GM06990 (cell line): ENCODE results near the gene CAMK2G.

Experiments used
- DNase-seq: peaks from one replicate; pipeline ENCODE4 v3.0.0-alpha.2; 2011; ENCODE audit not compliant: insufficient read length; ENCODE audit errors: extremely low read depth
- H3K27me3 ChIP-seq: replicated peaks from 2 replicates; pipeline ENCODE4 v1.6.0; 2011; ENCODE audit warnings: low read length; ENCODE audit not compliant: control insufficient read depth, insufficient read depth
- H3K36me3 ChIP-seq: 2 replicates; pipeline ENCODE4 v1.5.1; 2011; ENCODE audit warnings: low read length; ENCODE audit not compliant: control insufficient read depth, insufficient read depth
- H3K4me3 ChIP-seq: replicated peaks from 2 replicates; pipeline ENCODE4 v1.5.1; 2011; ENCODE audit warnings: low read depth, mild to moderate bottlenecking, control low read depth, low read length
- CTCF ChIP-seq: IDR thresholded peaks from 2 replicates; pipeline ENCODE4 v1.5.1; 2011; ENCODE audit warnings: low read length, control low read depth, mild to moderate bottlenecking, inconsistent platforms; ENCODE audit not compliant: insufficient read depth, poor library complexity, severe bottlenecking

The CAMK2G gene

DNA sequence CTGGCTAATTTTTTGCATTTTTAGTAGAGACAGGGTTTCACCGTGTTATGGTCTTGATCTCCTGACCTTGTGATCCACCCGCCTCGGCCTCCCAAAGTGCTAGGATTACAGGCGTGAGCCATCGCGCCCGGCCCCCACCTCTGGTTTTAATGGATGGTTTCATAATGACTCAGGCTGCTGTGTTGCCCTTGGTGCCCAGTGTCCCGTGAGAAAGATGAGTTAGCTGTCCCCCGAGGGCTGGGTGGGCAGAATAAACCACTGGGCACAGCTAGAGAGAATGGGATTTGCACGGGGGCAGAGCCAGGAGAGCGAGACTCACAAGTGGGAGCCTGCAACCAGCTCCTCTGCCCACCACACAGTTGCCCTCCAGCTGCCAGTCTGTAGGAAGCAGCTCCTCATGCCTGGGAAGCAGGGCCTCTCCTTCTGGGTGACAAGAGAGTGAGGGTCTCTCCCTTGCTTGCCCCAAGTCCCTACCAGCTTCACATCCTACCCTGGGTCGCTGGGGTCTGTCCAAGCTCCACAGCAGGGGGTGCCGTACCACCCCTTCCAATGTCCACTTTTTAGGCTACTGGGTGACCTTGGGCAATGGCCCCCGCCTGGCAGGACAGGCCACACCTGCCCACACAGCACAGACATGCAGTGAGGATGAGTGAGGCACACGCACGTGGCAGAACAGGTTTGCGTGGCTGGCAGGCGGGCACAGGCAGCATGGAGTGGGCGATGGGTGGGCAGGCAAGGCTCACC is 46.8 kb downstream of the CAMK2G start:
- no peaks in the 10 kb centered on the region for H3K27me3 ChIP-seq
- DNase-seq = no peak
- H3K36me3 ChIP-seq = peaks cover 5% of the 10 kb centered on the region
- no peak for TF ChIP-seq CTCF
- H3K4me3 ChIP-seq = no peak overlapping the region

GRCh38 chr10:73824146-73824725 is 50.1 kb downstream of the CAMK2G start:
- H3K4me3 ChIP-seq = no peak overlapping the region
- no peak for TF ChIP-seq CTCF
- H3K36me3 ChIP-seq = peaks cover 9% of the 10 kb centered on the region
- DNase-seq = no peak
- no peaks in the 10 kb centered on the region for H3K27me3 ChIP-seq

DNA sequence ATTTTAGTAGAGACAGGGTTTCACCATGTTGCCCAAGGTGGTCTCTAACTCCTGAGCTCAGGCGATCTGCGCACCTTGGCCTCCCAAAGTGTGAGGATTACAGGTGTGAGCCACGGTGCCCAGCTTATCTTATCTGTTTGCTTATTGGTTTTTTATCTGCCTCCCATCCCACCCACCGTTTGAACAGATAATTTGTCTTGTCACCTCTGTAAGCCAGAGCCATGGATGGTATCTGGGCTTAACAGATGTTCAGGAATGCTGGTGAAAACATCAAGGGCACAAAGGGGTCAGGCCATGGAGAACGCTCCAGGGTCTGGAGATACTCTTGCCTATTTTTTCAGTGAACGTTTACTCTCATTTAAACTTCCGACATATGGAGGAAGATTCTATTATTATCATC is 51.0 kb downstream of the CAMK2G start:
- DNase-seq = no peak
- Histone ChIP-seq H3K4me3 (no peak overlapping the region), H3K27me3 (no peaks in the 10 kb centered on the region), H3K36me3 (peaks cover 9% of the 10 kb centered on the region)
- TF ChIP-seq CTCF = no peak

GRCh38 chr10:73819513-73820093 is 54.8 kb downstream of the CAMK2G start:
- TF ChIP-seq CTCF = no peak
- DNase-seq = no peak
- Histone ChIP-seq H3K36me3 (peaks cover 6% of the 10 kb centered on the region), H3K27me3 (no peaks in the 10 kb centered on the region), H3K4me3 (no peak overlapping the region)

GRCh38 chr10:73819081-73819480 is 55.3 kb downstream of the CAMK2G start:
- no peak for DNase-seq
- no peaks in the 10 kb centered on the region for H3K27me3 ChIP-seq
- no peak overlapping the region for H3K4me3 ChIP-seq
- H3K36me3 ChIP-seq = peaks cover 6% of the 10 kb centered on the region
- no peak for TF ChIP-seq CTCF

GRCh38 chr10:73818402-73818801 is 56.0 kb downstream of the CAMK2G start:
- H3K36me3 ChIP-seq = peaks cover 7% of the 10 kb centered on the region

More at GRCh38 chr10:73818402-73818801, 56.0 kb downstream of the CAMK2G start:
- Histone ChIP-seq H3K4me3 (no peak overlapping the region), H3K27me3 (no peaks in the 10 kb centered on the region)
- no peak for DNase-seq
- no peak for TF ChIP-seq CTCF
